ENCODE data around the gene CFAP45.
A peak's percentile ranks its signal among the peaks of the same experiment; 100 is the strongest.

Gene CFAP45

DNA sequence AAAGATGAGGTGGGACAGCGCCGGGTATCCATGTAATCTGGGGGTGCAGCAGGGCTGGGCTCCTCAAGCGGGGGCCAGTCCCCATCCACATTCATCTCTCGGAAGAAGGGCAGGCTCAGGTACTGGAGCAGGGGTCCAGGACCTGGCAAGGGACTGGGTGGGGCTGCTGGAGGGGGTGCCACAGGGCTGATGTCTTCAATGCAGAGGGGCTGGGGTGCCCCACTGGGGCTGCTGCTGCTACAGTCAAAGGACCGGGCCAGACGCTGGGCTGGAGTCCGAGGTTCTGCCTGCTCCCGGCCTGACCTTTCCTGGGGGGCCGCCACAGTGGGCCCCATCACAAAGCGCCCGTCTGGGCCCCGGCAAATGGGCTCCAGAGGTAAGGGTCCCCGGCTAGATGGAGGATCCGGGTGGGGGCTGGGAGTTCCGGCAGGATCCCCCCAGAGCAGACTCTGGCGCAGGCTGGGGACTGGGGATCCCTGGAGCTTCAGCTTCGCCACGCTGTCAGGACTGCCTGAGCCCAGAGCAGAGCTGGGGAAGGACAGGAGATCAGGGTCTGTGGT, 28.6 kb upstream of the CFAP45 start:
- 95 to 96% methylated on average over 15 to 18 of the region's 18 CpGs for WGBS, 2 experiments (ENCODE audit: insufficient coverage in 2 of 2)
- Histone ChIP-seq H3K4me3 (ENCODE audit: extremely low read depth, insufficient read depth, low read length, poor library complexity, severe bottlenecking) (no peak overlapping the region), H3K9me3 (ENCODE audit: control insufficient read depth, low read length) (no peaks in the 10 kb centered on the region), H3K4me1 (ENCODE audit: control insufficient read depth, insufficient read depth, low read length, poor library complexity, severe bottlenecking) (peaks cover 7% of the 10 kb centered on the region), H3K36me3 (ENCODE audit: control insufficient read depth, insufficient read depth, low read length) (no peaks in the 10 kb centered on the region), H3K27ac (ENCODE audit: low read depth, low read length, severe bottlenecking) (no peak overlapping the region)

DNA sequence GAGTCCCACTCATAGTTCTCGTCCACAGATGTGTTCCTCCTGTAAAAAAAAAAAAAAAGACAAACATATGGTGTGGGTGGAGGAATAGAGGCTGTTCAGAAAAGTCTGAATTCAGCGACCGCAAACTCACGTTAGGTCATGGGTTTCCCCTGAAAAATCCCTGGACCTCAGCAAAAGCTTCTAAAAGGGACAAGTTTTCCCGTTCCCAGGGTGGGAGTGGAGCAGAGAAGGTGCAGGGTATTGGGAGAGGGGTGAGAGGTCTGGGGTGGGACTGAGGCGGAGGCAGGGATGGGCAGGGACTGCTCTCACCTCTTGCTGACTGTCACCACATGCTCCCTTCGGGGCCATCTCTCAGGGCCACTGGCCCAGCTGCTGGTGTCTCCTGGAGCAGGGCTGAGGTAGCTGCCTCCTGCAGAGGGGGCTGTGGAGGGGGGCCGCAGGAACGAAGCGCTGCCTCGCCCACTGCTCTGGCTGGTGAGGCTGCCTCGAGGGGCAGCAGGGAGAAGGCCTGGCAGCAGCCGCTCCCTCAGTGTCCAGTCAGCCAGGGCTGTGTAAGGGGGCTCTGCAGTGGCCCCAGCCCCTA, 28.0 kb upstream of the CFAP45 start:
- no peaks in the 10 kb centered on the region for H3K9me3 ChIP-seq (ENCODE audit: control insufficient read depth, low read length)
- peaks cover 9% of the 10 kb centered on the region for H3K4me1 ChIP-seq (ENCODE audit: control insufficient read depth, insufficient read depth, low read length, poor library complexity, severe bottlenecking)
- H3K4me3 ChIP-seq (ENCODE audit: extremely low read depth, insufficient read depth, low read length, poor library complexity, severe bottlenecking), result no peak overlapping the region
- H3K27ac ChIP-seq (ENCODE audit: low read depth, low read length, severe bottlenecking), result no peak overlapping the region
- peaks cover 2% of the 10 kb centered on the region for H3K36me3 ChIP-seq (ENCODE audit: control insufficient read depth, insufficient read depth, low read length)
- 80 to 83% methylated on average over 11 of the region's 13 CpGs for WGBS, 2 experiments (ENCODE audit: insufficient coverage in 2 of 2)

DNA sequence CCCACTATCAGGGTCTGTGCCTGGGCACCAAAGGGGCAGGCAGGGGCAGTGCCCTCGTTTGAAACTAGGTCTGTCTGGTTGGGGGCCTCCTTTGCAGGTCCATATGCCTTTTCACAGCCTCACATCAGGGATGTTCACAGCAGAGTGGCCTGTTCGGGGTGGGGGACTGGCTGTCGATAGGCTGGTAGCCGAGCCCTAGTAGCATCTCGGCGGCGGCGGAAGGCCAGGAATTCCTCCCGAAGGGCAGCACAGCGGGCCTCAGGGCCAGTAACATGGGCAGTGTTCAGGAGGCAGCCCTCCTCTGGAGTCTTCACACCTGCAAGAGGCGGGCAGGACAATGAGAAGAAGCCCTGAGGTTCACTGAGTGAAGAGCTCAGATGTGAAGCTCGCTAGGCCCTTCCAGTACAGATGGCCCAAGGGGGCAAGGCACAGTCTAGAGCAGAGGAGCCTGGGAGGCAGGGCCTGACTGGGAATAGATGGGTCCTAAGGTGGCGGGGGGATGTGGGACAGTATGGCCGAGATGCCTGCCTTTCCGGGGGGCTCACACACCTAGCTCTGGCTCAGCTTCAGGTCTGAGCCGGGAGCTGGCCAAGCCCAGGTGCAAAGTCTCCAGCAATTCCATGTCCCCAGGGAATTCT, 27.4 kb upstream of the CFAP45 start:
- no peak overlapping the region for H3K27ac ChIP-seq (ENCODE audit: low read depth, low read length, severe bottlenecking)
- H3K4me3 ChIP-seq (ENCODE audit: extremely low read depth, insufficient read depth, low read length, poor library complexity, severe bottlenecking), result no peak overlapping the region
- WGBS, 2 experiments (ENCODE audit: insufficient coverage in 2 of 2), result 89 to 91% methylated on average over 16 of the region's 16 CpGs
- peaks cover 15% of the 10 kb centered on the region for H3K4me1 ChIP-seq (ENCODE audit: control insufficient read depth, insufficient read depth, low read length, poor library complexity, severe bottlenecking)
- H3K9me3 ChIP-seq (ENCODE audit: control insufficient read depth, low read length), result no peaks in the 10 kb centered on the region
- H3K36me3 ChIP-seq (ENCODE audit: control insufficient read depth, insufficient read depth, low read length), result peaks cover 8% of the 10 kb centered on the region

DNA sequence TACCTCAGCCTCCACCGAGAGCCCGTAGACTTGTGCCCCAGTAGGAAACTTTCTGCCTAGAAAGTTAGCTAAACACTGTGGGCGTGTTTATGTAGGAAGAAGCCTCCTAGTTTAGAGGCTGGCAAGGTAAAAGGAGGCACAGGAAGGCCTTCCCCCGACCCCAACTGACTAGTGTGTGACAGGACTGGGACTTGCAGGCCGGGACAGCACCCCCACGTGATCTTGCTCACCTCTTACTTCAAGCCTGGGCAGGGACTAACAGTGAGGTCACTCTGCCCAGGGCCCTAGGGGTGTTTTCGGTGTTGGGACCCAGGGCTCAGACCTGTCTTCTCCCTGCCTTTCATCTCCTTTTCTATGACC, 25.7 kb upstream of the CFAP45 start:
- H3K9me3 ChIP-seq (ENCODE audit: control insufficient read depth, low read length), result no peaks in the 10 kb centered on the region
- H3K36me3 ChIP-seq (ENCODE audit: control insufficient read depth, insufficient read depth, low read length), result peaks cover 23% of the 10 kb centered on the region
- H3K4me1 ChIP-seq (ENCODE audit: control insufficient read depth, insufficient read depth, low read length, poor library complexity, severe bottlenecking), result peaks cover 28% of the 10 kb centered on the region
- peak overlapping the region; percentile 98 for H3K27ac ChIP-seq (ENCODE audit: low read depth, low read length, severe bottlenecking)
- peak overlapping the region; percentile 76 for H3K4me3 ChIP-seq (ENCODE audit: extremely low read depth, insufficient read depth, low read length, poor library complexity, severe bottlenecking)
- WGBS, 2 experiments (ENCODE audit: insufficient coverage in 2 of 2), result 7 to 16% methylated on average over 6 to 7 of the region's 7 CpGs

DNA sequence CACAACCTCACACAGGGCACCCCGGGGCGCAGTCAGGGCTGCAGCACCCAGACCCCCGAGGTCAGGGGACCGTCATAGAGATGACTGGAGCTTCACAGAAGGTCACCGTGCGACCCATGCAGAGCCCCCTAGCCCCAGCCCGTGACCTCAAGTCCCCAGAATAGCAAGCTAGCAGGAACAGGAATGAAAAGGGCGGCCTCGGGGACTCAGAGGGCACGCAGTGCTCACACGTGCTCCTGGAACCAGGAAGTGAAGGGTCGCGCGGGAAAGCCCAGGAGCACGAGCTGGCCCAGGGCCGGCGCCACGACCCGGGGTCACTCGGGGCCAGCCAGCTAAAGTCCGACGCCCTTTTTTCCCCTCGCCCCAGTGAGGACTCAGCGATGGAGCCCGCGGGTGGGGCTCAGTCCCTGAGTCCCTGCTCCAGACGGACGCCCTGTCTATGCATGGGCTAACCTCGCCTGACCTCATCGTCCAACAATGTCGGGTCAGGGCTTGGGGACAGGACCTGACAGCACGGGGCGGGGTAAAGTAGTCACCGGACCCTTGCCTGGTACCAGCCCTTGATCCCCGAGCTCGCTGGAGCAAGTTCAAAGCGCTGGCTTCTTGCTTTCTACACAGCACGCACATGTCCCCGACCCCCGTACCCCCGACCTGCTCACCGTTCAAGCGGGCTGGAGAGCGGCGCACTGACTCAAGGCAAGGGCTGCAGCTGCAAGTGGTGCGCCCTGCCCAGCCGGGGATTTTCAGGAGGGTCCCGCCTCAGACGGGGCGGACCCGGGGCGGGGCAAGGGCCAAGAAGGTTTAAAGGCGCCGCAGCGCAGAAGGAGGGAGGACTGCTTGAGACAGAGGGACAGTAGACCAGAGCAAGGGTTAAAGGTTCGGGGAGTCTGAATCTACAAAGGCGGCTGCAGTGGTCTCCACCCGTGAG, 25.1 kb upstream of the CFAP45 start, which contains the start of gene TAGLN2:
Gene TAGLN2, minus strand, starts transcription at position 717 of the 928 bp plus-strand sequence. CDS start 4,998 bp downstream, outside the sequence.
- Histone ChIP-seq H3K27ac (ENCODE audit: low read depth, low read length, severe bottlenecking) (peak within 1 kb of the TSS; percentile 98), H3K4me3 (ENCODE audit: extremely low read depth, insufficient read depth, low read length, poor library complexity, severe bottlenecking) (peak within 1 kb of the TSS; percentile 76), H3K4me1 (ENCODE audit: control insufficient read depth, insufficient read depth, low read length, poor library complexity, severe bottlenecking) (peaks cover 33% of the 10 kb centered on the region), H3K36me3 (ENCODE audit: control insufficient read depth, insufficient read depth, low read length) (peaks cover 29% of the 10 kb centered on the region), H3K9me3 (ENCODE audit: control insufficient read depth, low read length) (no peaks in the 10 kb centered on the region)
- WGBS, 2 experiments (ENCODE audit: insufficient coverage in 2 of 2), result 0% methylated on average over 55 of the region's 58 CpGs

DNA sequence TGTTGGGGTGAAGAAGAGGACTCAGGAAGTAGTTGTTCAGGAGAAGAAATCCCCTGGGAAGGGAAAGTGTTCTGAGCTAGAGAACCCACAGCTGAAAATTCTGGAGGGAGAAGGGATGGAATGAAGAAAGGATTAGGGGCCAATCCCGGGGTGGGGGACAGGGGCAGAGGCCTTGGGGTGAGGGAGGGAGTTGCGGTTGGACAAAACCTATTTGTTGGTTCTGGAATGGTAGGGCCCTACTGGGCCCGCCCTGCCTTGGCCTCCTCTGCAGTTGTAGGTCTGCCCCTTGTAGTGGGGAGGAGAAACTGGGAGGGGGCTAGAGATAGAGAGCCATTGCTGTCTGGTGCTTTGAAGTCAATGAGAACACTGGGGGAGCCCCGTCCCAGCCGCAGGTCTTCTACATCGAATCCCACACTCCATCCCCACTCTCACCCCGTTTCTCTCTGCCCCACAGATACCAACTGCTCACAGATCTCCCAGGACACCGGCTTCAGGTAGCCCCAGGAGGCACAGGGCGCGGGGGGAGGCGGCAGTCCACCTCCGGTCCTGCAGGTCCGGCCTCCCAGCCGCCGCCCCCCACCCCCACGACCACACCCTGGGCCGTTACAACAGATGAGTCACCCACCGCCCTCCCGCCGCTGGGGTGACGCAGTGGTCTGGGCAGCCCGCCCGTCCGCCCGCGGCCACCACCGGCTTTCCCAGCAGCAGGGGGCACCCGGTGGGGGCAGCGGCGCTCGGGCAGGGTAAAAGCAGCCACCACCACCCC, 24.2 kb upstream of the CFAP45 start:
- Histone ChIP-seq H3K9me3 (ENCODE audit: control insufficient read depth, low read length) (no peaks in the 10 kb centered on the region), H3K27ac (ENCODE audit: low read depth, low read length, severe bottlenecking) (peak overlapping the region; percentile 98), H3K4me3 (ENCODE audit: extremely low read depth, insufficient read depth, low read length, poor library complexity, severe bottlenecking) (peak overlapping the region; percentile 76), H3K36me3 (ENCODE audit: control insufficient read depth, insufficient read depth, low read length) (peaks cover 38% of the 10 kb centered on the region), H3K4me1 (ENCODE audit: control insufficient read depth, insufficient read depth, low read length, poor library complexity, severe bottlenecking) (peaks cover 39% of the 10 kb centered on the region)
- WGBS, 2 experiments (ENCODE audit: insufficient coverage in 2 of 2), result 5 to 8% methylated on average over 17 to 25 of the region's 31 CpGs

DNA sequence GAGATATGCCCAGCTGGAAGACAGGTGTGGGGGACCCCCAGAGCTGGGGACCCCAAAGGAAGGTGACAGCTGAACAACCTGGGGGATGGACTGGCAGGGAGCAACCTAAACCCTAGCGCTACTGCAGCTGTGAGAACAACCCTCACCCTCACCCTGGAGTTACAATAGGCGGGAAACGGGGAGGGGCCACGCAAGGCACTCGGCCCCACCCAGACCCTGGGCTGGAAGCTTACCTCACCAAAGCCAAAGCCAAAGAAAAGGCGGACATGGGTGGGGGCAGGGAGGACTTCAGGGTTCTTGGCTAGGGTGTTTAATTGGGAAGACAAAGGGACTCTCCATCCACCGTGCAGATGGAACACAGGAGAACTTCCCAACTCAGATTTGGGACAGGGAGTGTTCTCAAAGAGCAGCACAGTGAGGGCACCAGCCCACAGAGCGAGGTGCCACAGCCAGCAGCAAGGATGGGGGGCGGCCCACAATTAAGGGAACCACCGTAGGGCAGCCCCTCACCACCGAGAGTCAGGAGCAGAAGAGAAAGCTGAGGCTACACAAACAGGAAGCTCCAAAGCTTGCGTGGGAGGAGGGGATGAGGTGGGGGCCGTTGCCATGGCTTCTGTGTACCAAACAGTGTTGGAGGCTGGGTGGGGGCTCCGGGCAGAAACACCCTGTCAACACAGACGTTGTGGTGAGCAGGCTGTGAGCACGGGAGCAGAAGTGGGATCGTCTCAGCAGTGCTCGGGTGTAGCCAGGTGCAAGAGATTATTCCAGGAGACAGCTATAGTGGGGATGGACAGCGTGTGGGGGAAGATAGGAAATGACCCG, 23.4 kb upstream of the CFAP45 start:
- 20 to 21% methylated on average over 12 to 13 of the region's 20 CpGs for WGBS, 2 experiments (ENCODE audit: insufficient coverage in 2 of 2)
- Histone ChIP-seq H3K36me3 (ENCODE audit: control insufficient read depth, insufficient read depth, low read length) (peaks cover 46% of the 10 kb centered on the region), H3K4me3 (ENCODE audit: extremely low read depth, insufficient read depth, low read length, poor library complexity, severe bottlenecking) (peak overlapping the region; percentile 76), H3K9me3 (ENCODE audit: control insufficient read depth, low read length) (no peaks in the 10 kb centered on the region), H3K4me1 (ENCODE audit: control insufficient read depth, insufficient read depth, low read length, poor library complexity, severe bottlenecking) (peaks cover 46% of the 10 kb centered on the region), H3K27ac (ENCODE audit: low read depth, low read length, severe bottlenecking) (peak overlapping the region; percentile 98)

DNA sequence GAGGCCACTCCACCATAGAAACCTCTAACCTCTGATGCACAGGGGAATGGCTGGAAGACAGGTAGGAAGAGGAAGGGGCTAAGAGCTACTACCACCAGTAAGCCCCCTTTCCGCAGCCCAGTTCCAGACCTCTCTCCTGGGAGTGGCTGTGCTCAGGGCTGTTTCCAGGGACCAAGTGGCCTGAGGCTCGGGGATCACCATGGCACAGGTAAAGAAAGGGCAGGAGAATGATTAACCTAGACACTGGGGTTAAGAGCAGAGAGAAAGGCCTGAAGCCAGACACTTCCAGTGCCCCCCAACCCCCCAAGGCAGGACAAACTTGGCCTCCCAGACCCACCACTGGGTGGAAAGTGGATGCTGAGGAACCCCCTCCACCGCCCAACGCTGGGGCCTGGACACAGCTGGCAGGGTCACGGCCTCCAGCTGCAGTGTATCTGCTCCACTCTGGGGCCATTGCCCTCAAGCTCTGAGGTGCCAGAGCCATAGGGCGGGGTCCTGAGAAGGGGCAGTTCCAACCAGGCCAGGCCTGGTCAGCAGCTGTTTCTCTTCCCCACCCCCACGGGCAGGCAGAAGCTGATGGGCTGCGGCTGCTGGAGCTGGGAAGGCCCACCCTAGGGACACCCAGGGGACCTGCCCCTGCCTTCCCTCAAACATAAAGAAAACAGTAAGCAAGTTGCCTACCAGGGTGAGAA, 22.7 kb upstream of the CFAP45 start:
- 79 to 81% methylated on average over 4 to 7 of the region's 8 CpGs for WGBS, 2 experiments (ENCODE audit: insufficient coverage in 2 of 2)
- H3K36me3 ChIP-seq (ENCODE audit: control insufficient read depth, insufficient read depth, low read length), result peaks cover 52% of the 10 kb centered on the region
- H3K4me1 ChIP-seq (ENCODE audit: control insufficient read depth, insufficient read depth, low read length, poor library complexity, severe bottlenecking), result peaks cover 53% of the 10 kb centered on the region
- peak overlapping the region; percentile 98 for H3K27ac ChIP-seq (ENCODE audit: low read depth, low read length, severe bottlenecking)
- H3K9me3 ChIP-seq (ENCODE audit: control insufficient read depth, low read length), result no peaks in the 10 kb centered on the region
- peak overlapping the region; percentile 76 for H3K4me3 ChIP-seq (ENCODE audit: extremely low read depth, insufficient read depth, low read length, poor library complexity, severe bottlenecking)

DNA sequence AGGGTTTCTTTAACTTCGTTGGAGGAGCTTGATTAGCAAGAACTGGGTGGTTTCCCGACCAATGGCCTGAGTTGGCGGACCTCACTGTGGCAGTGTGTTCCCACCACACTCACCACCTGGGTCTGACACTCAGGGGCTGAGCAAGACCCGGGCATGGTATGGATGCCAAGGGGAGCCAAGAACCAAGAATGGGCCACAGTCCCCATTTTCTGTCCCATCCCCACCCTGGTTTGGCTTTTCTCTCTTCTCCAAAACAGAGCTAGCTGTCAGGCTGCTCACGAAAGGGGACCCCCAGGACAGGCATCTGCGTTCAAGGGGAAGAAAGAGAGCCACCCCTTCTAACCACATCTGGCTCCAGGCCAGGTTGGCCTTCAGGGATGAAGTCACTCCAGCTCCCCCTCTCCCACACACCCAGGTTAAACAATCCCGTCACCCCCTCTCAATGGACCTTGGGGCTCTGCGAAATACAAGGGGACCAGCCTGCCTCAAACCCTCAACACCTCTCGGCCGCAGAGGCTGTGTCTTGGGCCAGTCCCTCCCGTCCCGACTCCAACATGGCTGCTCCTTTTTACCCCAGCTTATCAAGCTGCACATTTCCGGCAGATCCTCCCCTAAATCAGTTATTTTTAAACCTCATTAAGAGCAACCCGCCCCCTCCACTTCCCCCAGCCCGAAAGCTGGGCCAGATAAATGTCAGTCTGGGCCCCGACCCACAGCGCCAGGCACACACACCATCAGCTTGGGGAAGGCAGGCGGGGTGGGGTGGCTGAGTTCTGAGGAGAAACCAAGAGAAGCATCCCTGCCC, 21.9 kb upstream of the CFAP45 start:
- Histone ChIP-seq H3K4me3 (ENCODE audit: extremely low read depth, insufficient read depth, low read length, poor library complexity, severe bottlenecking) (peak overlapping the region; percentile 76), H3K4me1 (ENCODE audit: control insufficient read depth, insufficient read depth, low read length, poor library complexity, severe bottlenecking) (peaks cover 61% of the 10 kb centered on the region), H3K9me3 (ENCODE audit: control insufficient read depth, low read length) (no peaks in the 10 kb centered on the region), H3K27ac (ENCODE audit: low read depth, low read length, severe bottlenecking) (no peak overlapping the region), H3K36me3 (ENCODE audit: control insufficient read depth, insufficient read depth, low read length) (peaks cover 57% of the 10 kb centered on the region)
- WGBS, 2 experiments (ENCODE audit: insufficient coverage in 2 of 2), result 82 to 88% methylated on average over 8 to 16 of the region's 18 CpGs

Data from mesodermal cell (in vitro differentiated cells).